Measurements from ENCODE around the gene HIF1A.

Gene HIF1A

GRCh38 chr14:61720294-61720661, 25.0 kb downstream of the HIF1A start:
- no peak overlapping the region for H3K27ac ChIP-seq

GRCh38 chr14:61720741-61721140, 25.4 kb downstream of the HIF1A start:
- no peak overlapping the region for H3K27ac ChIP-seq
- no peak for TF ChIP-seq CTCF (conservative IDR thresholded peaks at IDR 0.05)

More at GRCh38 chr14:61720294-61720661, 25.0 kb downstream of the HIF1A start:
- no peak for TF ChIP-seq CTCF (conservative IDR thresholded peaks at IDR 0.05)

DNA sequence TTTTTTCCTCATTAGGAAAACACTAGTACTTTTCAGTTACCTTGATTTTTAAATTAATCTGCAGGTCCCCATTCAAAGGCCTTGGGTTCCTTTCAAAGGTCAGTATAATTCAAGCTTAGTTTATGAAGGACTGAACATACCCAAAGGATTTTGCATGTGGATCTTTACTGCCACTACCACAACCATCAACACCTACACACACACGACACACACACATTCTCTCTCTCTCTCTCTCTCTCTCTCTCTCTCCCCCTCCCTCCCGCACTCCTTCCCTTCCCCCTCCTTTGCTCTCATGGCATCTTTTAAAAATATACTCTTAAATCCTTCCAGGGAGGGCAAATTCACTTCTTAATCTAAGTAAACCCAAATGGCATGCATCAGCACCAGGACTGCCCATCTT, 28.8 kb downstream of the HIF1A start:
- TF ChIP-seq CTCF (conservative IDR thresholded peaks at IDR 0.05), result no peak
- no peak overlapping the region for H3K27ac ChIP-seq

DNA sequence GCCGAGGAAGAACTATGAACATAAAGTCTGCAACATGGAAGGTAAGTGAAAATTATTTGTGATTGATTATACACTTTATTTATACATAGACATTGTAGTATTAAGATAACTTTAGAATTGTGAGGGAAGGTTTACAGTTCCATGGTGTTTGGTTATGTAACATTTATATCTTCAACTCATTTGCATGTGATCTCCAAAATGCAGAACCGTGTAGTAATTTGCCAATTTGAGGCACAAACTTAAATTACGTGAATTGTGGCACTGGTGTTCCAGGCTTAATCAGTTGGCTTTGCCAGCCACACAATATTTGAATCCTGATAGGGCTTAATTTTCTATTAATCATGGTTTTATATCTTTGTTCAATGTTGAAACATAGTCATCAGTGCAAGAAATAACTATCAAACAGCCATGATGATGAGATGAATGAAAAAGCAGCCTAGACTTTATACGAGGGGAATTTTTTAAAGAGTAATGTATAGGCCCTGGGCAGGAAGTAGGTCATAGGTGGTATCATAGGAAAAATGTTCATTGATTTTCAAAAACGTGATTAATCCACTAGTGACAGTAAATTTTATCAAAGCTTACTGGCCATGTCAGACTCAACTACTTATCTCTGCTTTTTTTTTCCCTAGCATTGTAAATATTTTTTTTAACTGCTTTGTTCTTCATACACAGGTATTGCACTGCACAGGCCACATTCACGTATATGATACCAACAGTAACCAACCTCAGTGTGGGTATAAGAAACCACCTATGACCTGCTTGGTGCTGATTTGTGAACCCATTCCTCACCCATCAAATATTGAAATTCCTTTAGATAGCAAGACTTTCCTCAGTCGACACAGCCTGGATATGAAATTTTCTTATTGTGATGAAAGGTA, 31.7 kb downstream of the HIF1A start:
- H3K27ac ChIP-seq, result no peak overlapping the region
- TF ChIP-seq CTCF (conservative IDR thresholded peaks at IDR 0.05), result no peak

- peak; percentile 57 for TF ChIP-seq CTCF (conservative IDR thresholded peaks at IDR 0.05)
These were observed 35.6 kb downstream of the HIF1A start for GRCh38 chr14:61730756-61731373.

DNA sequence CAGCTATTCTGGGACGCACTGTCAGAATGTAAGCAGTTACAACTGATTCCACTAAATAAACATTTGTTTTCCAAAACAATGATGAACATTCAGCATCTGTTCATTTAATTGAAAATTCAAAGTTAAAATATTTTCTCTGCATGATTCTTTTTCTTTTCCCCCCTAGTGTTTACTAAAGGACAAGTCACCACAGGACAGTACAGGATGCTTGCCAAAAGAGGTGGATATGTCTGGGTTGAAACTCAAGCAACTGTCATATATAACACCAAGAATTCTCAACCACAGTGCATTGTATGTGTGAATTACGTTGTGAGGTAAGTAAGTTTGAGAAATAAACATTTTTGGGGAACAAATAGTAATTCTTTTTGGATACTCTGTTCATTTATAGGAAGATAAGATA, 38.7 kb downstream of the HIF1A start:
- H3K27ac ChIP-seq, result peak overlapping the region; percentile 57
- no peak for TF ChIP-seq CTCF (conservative IDR thresholded peaks at IDR 0.05)

More at GRCh38 chr14:61730756-61731373, 35.6 kb downstream of the HIF1A start:
- H3K27ac ChIP-seq, result no peak overlapping the region

DNA sequence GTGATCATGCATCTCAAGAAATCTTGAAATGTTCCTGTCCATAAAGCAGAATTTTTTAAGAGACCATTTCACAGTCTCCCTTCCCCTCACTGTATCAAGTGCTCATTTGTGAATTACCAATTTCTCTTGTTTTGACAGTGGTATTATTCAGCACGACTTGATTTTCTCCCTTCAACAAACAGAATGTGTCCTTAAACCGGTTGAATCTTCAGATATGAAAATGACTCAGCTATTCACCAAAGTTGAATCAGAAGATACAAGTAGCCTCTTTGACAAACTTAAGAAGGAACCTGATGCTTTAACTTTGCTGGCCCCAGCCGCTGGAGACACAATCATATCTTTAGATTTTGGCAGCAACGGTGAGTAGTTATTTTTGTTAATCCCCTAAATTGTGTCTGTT, 41.4 kb downstream of the HIF1A start:
- H3K27ac ChIP-seq, result peak overlapping the region; percentile 57; the same call in 1 of the 2 replicates
- no peak for TF ChIP-seq CTCF (conservative IDR thresholded peaks at IDR 0.05)

Measured in VCaP (cell line).